A673 (cell line): ENCODE data around the gene TBC1D22A. TPM values are rescaled to one million over a fixed set of nuclear protein-coding genes. Genes with fewer than 3 reads are reported as not detected.

Experiments
- BruUV-seq: library from RNA; stranded (reverse); fragments of 400-500 nt; replicated peaks from 2 replicates; lab custom pipeline; 2021; lab: Mats Ljungman, UMichigan
- CTCF ChIA-PET: fragments of 300-600 bp; sonication (Branson Sonifier 250); formaldehyde crosslinking; loops from one replicate; lab custom pipeline; 2022; ENCODE audit warnings: antibody characterized with exemption; lab: Charles Lee
- POLR2A ChIA-PET: fragments of 300-600 bp; sonication (Branson Sonifier 250); formaldehyde crosslinking; loops from one replicate; lab custom pipeline; 2022; ENCODE audit warnings: antibody characterized with exemption; ENCODE audit not compliant: low non-redundant PET; lab: Charles Lee
- DNase-seq: peaks from one replicate; pipeline ENCODE4 v3.0.0-alpha.2; 2015; ENCODE audit warnings: low spot score
- H3K27ac ChIP-seq: fragments of 200-600 bp; sonication (generic); 2 replicates; pipeline ENCODE4 v1.5.1; 2016; ENCODE audit warnings: mixed run types, low read depth, mild to moderate bottlenecking, mixed read lengths, antibody characterized with exemption, low read length; ENCODE audit not compliant: poor library complexity, severe bottlenecking
- H3K27me3 ChIP-seq: fragments of 200-600 bp; sonication (generic); replicated peaks from 2 replicates; pipeline ENCODE4 v1.6.1; 2017; ENCODE audit warnings: mixed run types, low read depth, mild to moderate bottlenecking, mixed read lengths, antibody characterized with exemption, low read length; ENCODE audit not compliant: insufficient read depth, poor library complexity
- H3K36me3 ChIP-seq: fragments of 200-600 bp; sonication (generic); 2 replicates; pipeline ENCODE4 v1.6.1; 2016; ENCODE audit warnings: mixed run types, mild to moderate bottlenecking, mixed read lengths, antibody characterized with exemption, low read length; ENCODE audit not compliant: insufficient read depth, poor library complexity, severe bottlenecking
- H3K4me1 ChIP-seq: fragments of 200-600 bp; sonication (generic); 2 replicates; pipeline ENCODE4 v1.6.1; 2017; ENCODE audit warnings: mixed run types, mild to moderate bottlenecking, mixed read lengths, antibody characterized with exemption, low read length; ENCODE audit not compliant: insufficient read depth, poor library complexity, severe bottlenecking
- H3K4me3 ChIP-seq: fragments of 200-600 bp; sonication (generic); 2 replicates; pipeline ENCODE4 v1.5.1; 2016; ENCODE audit warnings: low read depth, mixed run types, mild to moderate bottlenecking, mixed read lengths, low read length; ENCODE audit not compliant: poor library complexity, severe bottlenecking
- H3K9me3 ChIP-seq: fragments of 200-600 bp; sonication (generic); 2 replicates; pipeline ENCODE4 v1.6.1; 2016; ENCODE audit warnings: mixed run types, low read depth, mild to moderate bottlenecking, mixed read lengths, antibody characterized with exemption, low read length; ENCODE audit not compliant: poor library complexity, severe bottlenecking
- CTCF ChIP-seq: fragments of 300-800, 200-600 bp; sonication (generic); conservative IDR thresholded peaks from 2 replicates; pipeline ENCODE4 v1.5.1; 2017; ENCODE audit warnings: low read depth, mild to moderate bottlenecking, antibody characterized with exemption, low read length, moderate library complexity, mixed read lengths
- EZH2 ChIP-seq: fragments of 200-600 bp; sonication (generic); IDR thresholded peaks from 2 replicates; pipeline ENCODE4 v1.6.1; 2017; ENCODE audit warnings: borderline replicate concordance, low read depth, mild to moderate bottlenecking, mixed read lengths, antibody characterized with exemption, low read length; ENCODE audit not compliant: poor library complexity, severe bottlenecking
- intact Hi-C: fragments of 100-400 bp; cut with micrococcal nuclease; formaldehyde crosslinking; loops from one replicate; pipeline ENCODE4 v1.10.0; 2022; ENCODE audit not compliant: unreplicated experiment
- total RNA-seq: library from RNA; stranded (reverse); gene quantifications from 2 replicates; pipeline ENCODE4 v1.2.3, GENCODE V29; 2021

The TBC1D22A gene
- total RNA-seq, 1 experiment from 2014 or later = 22.5 TPM

GRCh38 chr22:47207846-47208554 lies 445.6 kb downstream of the TBC1D22A start:
- H3K4me3 ChIP-seq = no peak overlapping the region
- ChIA-PET POLR2A (no interaction called here), CTCF (no interaction called here)
- intact Hi-C loops = no loop called here
- no peak overlapping the region for H3K27ac ChIP-seq
- no peaks in the 10 kb centered on the region for H3K4me1 ChIP-seq
- no peaks in the 10 kb centered on the region for H3K27me3 ChIP-seq
- H3K36me3 ChIP-seq = no peaks in the 10 kb centered on the region
- TF ChIP-seq EZH2 (no peak), CTCF (no peak)
- no peak for DNase-seq
- no peaks in the 10 kb centered on the region for H3K9me3 ChIP-seq
- no TSS peak for BruUV-seq

- H3K27me3 ChIP-seq = no peaks in the 10 kb centered on the region
- no peak for DNase-seq
- no peaks in the 10 kb centered on the region for H3K4me1 ChIP-seq
- BruUV-seq = no TSS peak
- no peaks in the 10 kb centered on the region for H3K36me3 ChIP-seq
- intact Hi-C loops = no loop called here
- ChIA-PET CTCF (no interaction called here), POLR2A (no interaction called here)
- H3K27ac ChIP-seq = no peak overlapping the region
- H3K4me3 ChIP-seq = no peak overlapping the region
- TF ChIP-seq CTCF (no peak), EZH2 (no peak)
- H3K9me3 ChIP-seq = no peaks in the 10 kb centered on the region
These were observed 446.2 kb downstream of the TBC1D22A start for GRCh38 chr22:47208630-47209029.

- no peak overlapping the region for H3K4me3 ChIP-seq
- DNase-seq = no peak
- no peak for TF ChIP-seq EZH2
- no peak for TF ChIP-seq CTCF
- BruUV-seq = no TSS peak
- no peaks in the 10 kb centered on the region for H3K27me3 ChIP-seq
- POLR2A ChIA-PET = no interaction called here
- no peaks in the 10 kb centered on the region for H3K9me3 ChIP-seq
- H3K27ac ChIP-seq = no peak overlapping the region
- intact Hi-C loops = no loop called here
- CTCF ChIA-PET = no interaction called here
- no peaks in the 10 kb centered on the region for H3K4me1 ChIP-seq
- H3K36me3 ChIP-seq = no peaks in the 10 kb centered on the region
These were observed 446.6 kb downstream of the TBC1D22A start for GRCh38 chr22:47209040-47209514.
